Right renal cortex interstitium (tissue), 3 donors: Measurements from ENCODE around the gene GIMAP8. TPM values are rescaled to one million over a fixed set of nuclear protein-coding genes. Genes with fewer than 3 reads are reported as not detected.

Source experiments
- DNase-seq, 3 donors: peaks; one replicate each; pipeline ENCODE4 v3.0.0-alpha.2; 2013; ENCODE audit warnings: low read depth in 3 of 3, low spot score in 2 of 3
- polyA plus RNA-seq, 3 donors: library from polyadenylated mRNA; unstranded; fragments of 120-200 nt; gene quantifications; one replicate each; pipeline ENCODE4 v1.2.1, GENCODE V29; 2013; ENCODE audit not compliant: insufficient read length in 3 of 3

The GIMAP8 gene
- polyA plus RNA-seq, 3 donors: 8.2 to 11.3 (median 9.4) TPM

- DNase-seq: no peak
Measured at GRCh38 chr7:150410680-150411346, 39.6 kb upstream of the GIMAP8 start.

DNA sequence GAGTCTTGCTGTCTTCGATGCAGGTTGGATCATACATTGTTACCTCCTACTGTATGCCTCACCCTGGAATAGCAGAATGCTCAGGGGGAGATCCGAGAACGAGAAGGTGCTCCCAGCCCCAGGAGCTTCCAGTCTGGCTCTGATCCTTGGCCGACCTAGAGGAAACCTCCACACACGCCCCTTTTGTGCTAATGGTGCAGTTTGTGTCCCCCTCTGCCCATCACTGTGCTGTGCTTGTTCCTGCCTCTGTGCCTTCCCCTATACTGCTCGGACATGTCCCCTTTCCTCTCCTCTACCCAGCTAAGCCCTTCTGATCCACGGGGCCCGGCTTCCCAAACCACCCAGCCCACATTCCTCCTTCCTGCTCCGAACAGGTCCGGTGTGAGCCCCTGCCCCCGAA, 38.8 kb upstream of the GIMAP8 start:
- DNase-seq: no peak

DNA sequence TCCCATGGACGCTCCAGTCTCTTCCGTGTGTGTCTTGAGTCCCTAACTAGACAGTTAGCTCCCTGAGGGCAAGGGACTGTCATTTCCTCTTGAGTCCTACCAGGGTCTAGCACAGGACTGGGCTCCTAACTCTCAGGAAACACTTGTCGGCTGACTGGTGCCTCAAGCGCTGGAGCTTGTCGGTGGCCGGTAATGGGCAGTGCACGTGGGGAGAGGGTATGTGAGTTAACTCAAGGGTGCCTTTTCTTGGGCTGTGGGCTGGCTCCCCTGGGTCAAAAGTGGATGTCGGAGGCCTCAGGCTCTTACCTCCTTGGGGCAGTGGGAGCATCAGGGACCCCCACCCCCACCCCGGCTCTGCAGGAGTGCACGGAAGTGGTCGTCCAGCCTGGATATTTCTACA, 38.4 kb upstream of the GIMAP8 start:
- DNase-seq: no peak

- DNase-seq: no peak
Measured at GRCh38 chr7:150412518-150413488, 37.6 kb upstream of the GIMAP8 start.

DNA sequence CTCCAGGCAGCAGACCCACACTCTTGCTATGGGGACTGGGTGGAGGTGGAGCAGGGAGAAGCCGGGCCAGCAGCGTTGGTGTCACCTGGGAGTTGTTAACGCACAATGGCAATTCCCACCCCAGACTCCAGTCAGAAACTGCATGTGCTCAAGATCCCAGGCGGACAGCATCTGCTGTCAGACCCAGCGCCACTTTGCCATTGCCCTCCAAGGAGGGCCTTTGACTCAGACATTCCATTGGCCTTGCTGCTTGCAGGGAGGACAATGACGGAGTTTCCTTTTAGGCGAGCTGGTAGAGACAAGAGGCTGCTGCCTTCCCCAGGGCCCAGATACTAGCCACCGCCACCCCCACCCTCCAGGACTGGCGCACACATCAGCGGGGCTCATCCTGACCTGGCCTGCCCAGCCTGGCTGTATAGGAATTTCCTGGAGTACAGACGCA, 36.8 kb upstream of the GIMAP8 start:
- no peak for DNase-seq

DNA sequence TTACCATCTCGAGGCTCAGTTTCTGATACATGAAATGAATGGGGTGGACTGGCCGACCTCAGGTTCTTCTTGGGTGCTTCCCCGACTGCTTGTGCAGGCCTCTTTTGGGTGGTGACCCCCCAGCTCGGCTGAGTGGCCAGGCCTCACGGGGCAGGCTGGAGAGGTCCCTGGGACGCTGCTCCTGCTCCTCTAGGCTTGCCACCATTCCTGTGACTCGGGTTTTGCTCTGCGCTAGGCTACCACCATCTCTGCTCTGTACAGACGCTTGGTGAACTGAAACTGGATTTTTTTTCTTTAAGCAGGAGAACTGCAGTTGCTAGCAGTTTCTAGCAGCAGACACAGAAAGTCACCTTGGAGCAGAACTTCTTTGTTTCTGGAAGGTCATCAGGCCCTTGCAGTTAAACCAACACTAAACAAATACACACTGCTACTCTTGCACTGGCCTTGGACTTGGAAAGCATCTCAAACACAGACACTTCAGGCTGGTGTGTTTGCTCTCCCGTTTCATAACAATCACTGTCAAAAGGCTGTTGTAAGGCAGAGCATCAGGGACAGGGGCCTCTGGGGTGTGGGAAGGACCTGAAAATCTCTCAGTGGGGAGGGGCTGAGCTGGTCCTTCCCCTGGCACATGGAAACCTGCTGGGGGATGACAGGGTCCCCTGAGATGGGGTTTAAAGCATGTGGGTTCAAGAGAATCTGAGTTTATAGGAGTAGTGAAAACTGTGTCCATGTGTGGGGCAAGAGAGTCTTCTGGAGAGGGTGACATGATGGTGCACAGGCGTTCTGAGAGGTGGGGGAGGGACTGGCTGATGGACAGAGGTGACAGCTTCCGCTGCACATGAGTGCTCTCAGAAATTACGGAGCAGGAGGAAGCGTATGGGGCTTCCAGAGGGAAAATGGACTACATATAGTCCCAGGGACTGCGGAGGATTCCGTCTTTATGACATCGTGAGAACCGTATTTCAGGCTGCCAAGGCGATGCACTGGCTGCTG, 35.0 kb upstream of the GIMAP8 start:
- no peak for DNase-seq

- no peak for DNase-seq
Measured at GRCh38 chr7:150417239-150417638, 33.2 kb upstream of the GIMAP8 start.

- no peak for DNase-seq
Measured at GRCh38 chr7:150417863-150418262, 32.6 kb upstream of the GIMAP8 start.

DNA sequence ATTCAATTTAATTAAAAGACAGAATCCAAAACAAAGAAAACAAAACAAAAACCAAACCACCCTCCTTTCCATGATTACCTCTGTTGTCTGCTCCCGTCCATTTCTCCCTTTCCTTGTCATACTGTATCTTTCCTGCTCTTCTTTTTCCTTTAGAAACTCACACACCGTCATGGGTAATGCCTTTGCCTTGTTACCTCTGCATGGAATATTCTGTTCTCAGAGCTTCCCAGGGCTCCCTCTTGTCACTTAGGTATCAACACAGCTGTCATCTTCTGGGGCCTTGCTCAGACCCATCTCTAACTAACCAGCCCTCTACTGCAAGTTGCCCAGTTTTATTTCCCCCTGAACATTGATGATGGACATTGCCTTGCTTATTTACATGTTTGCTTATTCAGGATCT, 30.2 kb upstream of the GIMAP8 start:
- DNase-seq: no peak

DNA sequence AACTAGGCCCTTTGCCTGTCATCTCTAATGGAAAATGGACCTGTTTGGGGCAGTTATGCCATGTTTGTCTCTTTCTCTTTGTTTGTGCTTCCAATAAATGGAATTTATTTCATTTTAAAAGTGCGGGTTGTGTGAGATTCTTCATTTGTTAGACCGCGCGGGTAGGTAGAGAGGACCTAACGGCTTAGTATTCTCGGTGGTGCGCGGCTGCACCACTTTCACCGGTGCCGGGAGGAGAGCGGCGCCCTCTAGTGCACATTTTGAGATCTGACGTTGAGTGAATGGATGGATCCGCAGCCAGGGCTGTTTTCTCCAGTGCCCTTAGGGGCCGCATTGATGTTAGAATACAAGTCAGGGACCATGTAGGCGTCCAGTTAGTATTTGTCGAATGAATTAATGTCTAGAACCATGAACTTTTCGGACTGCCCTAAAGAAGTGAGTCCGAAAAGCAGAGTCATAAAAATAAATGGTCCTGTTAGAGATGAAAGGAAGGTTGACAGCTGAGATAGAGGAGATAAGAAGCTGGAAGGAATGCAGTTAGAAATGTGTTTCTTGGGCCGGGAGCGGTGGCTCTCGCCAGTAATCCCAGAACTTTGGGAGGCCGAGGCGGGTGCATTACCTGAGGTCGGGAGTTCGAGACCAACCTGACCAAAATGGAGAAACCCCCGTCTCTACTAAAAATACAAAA, 29.3 kb upstream of the GIMAP8 start:
- peak in 2 of 3 donors; percentile 75 to 77 for DNase-seq

DNA sequence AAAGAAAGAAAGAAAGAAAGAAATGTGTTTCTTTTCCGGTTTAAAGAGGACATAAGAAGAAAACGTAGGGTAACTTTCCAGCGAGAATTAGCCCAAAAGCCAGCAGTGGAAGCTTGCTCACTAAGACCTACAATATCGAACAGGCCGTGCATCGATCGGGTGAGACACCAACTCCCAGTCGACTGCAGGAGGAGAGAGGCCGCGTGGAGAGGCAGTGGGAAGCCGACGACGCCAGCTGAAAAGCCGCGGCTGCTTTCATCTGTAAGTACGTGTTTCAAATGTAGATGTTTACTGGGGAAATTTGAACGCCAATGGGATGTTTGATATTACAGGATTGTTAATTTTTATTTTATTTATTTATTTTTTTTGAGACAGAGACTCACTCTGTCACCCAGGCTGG, 28.6 kb upstream of the GIMAP8 start:
- DNase-seq: no peak

DNA sequence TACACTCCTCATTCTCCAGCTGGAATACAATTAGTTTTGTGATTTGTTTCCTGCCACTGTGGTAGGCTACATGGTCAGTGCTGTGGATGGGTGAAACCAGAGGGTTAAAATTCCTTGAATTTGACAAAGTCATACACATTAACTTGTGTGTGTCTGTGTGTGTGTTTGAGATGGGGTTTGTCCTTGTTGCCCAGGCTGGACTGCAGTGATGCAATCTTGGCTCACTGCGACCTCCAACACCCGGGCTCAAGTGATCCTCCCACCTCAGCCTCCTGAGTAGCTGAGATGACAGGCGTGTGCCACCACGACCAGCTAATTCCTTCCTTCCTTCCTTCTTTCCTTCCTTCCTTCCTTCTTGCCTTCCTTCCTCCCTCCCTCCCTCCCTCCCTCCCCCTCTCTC, 24.8 kb upstream of the GIMAP8 start:
- DNase-seq: no peak

GRCh38 chr7:150428671-150429451, 21.6 kb upstream of the GIMAP8 start:
- DNase-seq: no peak

GRCh38 chr7:150429699-150430098, 20.7 kb upstream of the GIMAP8 start:
- no peak for DNase-seq

GRCh38 chr7:150430465-150431085, 19.9 kb upstream of the GIMAP8 start:
- DNase-seq: no peak

DNA sequence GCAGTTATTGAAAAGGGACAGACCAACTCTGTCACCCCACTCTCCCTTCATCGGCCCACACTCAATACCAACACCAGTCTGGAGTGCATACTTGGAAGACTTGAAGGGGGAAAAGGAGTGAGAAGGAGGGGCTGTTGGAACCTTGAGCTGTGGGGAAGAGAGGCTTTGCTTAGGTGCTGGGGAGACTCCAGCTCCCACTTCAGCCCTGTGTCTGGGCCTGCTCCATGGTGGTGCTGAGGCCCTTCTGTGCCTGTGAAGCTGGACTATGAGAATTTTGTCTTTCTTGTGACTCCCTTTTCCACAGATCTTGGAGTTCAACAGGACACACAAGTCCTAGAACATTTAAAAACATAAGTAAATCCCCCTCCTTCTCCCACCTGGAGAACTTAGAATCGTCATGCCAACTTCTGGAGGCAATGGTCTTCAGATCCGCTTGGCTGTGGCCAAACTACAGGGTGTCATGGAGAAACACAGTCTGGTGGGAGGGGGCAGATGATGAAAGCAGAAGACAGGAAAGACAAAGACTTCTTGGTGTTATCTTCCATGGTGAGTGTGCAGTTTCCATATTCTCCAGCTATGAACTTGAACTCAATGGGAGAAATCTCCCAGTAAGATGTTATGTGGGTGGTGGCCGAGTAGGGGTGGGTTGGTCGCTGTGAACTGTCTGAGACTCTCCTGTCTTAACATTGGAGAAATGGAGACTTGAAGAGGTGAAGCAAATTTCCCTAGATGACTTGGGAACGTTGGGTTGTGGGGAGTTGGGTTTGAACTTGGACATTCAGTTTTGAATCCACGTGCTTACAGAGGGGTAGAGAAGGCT, 18.4 kb upstream of the GIMAP8 start:
- DNase-seq: no peak

GRCh38 chr7:150432915-150433892, 17.2 kb upstream of the GIMAP8 start:
- no peak for DNase-seq
